ENCODE measurements around the gene FRYL. TPM values are rescaled to one million over a fixed set of nuclear protein-coding genes. Genes with fewer than 3 reads are reported as not detected.
A peak's percentile ranks its signal among the peaks of the same experiment; 100 is the strongest.
"Not testable (repeated sequence)": the region's sequence is repeated elsewhere in the genome, so short reads cannot be mapped to it uniquely, and the experiment has no call there.

FRYL gene
- polyA plus RNA-seq, 6 donors from 2014 or later: 24.4 to 49.5 (median 37.9) TPM

DNA sequence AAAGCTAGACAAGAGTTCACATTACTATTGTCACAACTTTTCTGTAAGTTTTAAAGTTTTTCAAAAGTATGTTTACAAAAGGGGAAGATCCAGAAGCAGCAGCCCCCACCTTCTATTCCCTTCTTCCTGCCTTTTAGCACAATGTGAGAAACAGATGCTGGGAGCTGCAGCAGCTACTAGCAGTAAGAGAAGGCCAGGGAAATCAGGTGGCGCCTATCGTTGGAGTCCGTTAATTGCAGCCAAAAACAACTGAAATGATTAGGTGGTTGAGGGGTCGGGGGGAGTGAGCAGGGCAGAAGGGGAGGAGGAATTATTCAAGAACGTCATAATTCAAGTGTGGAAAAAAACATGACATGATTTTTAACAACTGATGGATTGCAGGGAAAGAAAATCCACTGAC lies 27.4 kb downstream of the FRYL start:
- peaks cover 0 to 8% (median 0%) of the 10 kb centered on the region in 7 donors for H3K9me3 Mint-ChIP-seq
- no peak for DNase-seq
- peak overlapping the region; percentile 17 to 91 (median 58) for H3K27ac Mint-ChIP-seq
- peak; percentile 37 to 43 for ATAC-seq (ENCODE audit: low read depth in 2 of 2)
- peaks cover 0 to 9% of the 10 kb centered on the region in 2 donors for H3K36me3 Mint-ChIP-seq
- peaks cover 61 to 84% (median 68%) of the 10 kb centered on the region in 3 donors for H3K4me1 Mint-ChIP-seq
- peak overlapping the region in 5 of 8 donors; percentile 0 to 40 (median 23) for H3K4me3 Mint-ChIP-seq
- no peaks in the 10 kb centered on the region for H3K27me3 Mint-ChIP-seq

- Mint-ChIP-seq H3K27ac (peak overlapping the region in 5 of 6 donors; percentile 17 to 91 (median 48)), H3K36me3 (peaks cover 0 to 9% of the 10 kb centered on the region in 2 donors), H3K9me3 (peaks cover 0 to 8% (median 0%) of the 10 kb centered on the region in 7 donors), H3K4me1 (peaks cover 61 to 82% (median 64%) of the 10 kb centered on the region in 3 donors), H3K4me3 (peak overlapping the region in 3 of 8 donors; percentile 0 to 23 (median 4)), H3K27me3 (no peaks in the 10 kb centered on the region)
- ATAC-seq (ENCODE audit: low read depth in 2 of 2): peak in 1 of 2 donors; percentile 28
- DNase-seq: no peak
Observed at GRCh38 chr4:48752246-48752645, 27.8 kb downstream of the FRYL start.

DNA sequence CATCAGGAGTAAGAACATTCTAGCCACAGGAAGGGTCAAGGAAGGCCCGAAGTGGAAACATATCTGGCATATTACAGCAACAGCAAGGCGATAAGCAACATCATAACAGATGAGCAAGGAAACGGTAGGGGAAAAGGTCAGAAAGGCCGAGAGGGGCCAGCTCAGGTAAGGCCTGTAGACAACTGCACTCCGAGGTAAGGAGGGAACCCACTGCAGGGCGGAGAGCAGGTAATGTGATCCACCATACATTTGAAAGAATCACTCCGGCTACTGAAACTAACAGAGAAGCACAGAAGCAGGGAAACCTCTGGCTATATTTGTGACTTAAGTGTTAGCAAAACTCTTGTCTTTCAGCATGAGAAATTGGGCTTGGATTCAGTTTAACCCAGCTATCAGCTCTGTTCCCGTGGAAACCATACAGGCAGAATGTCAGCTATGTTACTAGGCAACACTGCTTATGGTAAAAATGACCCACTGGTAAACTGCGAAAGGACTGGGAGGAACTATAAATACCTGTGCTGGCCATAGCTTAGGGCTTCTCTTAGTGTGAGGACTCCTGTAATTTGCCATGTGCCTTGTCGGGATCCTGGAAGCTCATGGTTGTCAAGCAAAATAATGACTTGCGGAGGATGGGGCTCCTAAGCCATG lies 31.0 kb downstream of the FRYL start:
- H3K4me1 Mint-ChIP-seq: peaks cover 56 to 77% (median 75%) of the 10 kb centered on the region in 3 donors
- no peaks in the 10 kb centered on the region for H3K36me3 Mint-ChIP-seq
- H3K27ac Mint-ChIP-seq: peak overlapping the region in 4 of 6 donors; percentile 26 to 47 (median 36)
- peaks cover 0 to 6% (median 0%) of the 10 kb centered on the region in 7 donors for H3K9me3 Mint-ChIP-seq
- no peak for ATAC-seq (ENCODE audit: low read depth in 2 of 2)
- no peak for DNase-seq
- H3K4me3 Mint-ChIP-seq: peak overlapping the region in 2 of 8 donors; percentile 45 to 62
- H3K27me3 Mint-ChIP-seq: no peaks in the 10 kb centered on the region

- peaks cover 51 to 77% (median 73%) of the 10 kb centered on the region in 3 donors for H3K4me1 Mint-ChIP-seq
- DNase-seq (no peak), ATAC-seq (ENCODE audit: low read depth in 2 of 2) (no peak)
- H3K27me3 Mint-ChIP-seq: no peaks in the 10 kb centered on the region
- H3K9me3 Mint-ChIP-seq: peaks cover 0 to 6% (median 0%) of the 10 kb centered on the region in 7 donors
- no peak overlapping the region for H3K4me3 Mint-ChIP-seq
- peak overlapping the region in 3 of 6 donors; percentile 21 to 59 (median 36) for H3K27ac Mint-ChIP-seq
- H3K36me3 Mint-ChIP-seq: no peaks in the 10 kb centered on the region
Observed at GRCh38 chr4:48746608-48747362, 33.3 kb downstream of the FRYL start.

GRCh38 chr4:48745223-48745622 lies 34.9 kb downstream of the FRYL start:
- not testable (repeated sequence) for H3K27ac Mint-ChIP-seq; H3K4me3 Mint-ChIP-seq; DNase-seq; H3K27me3 Mint-ChIP-seq; ATAC-seq (ENCODE audit: low read depth in 2 of 2); H3K9me3 Mint-ChIP-seq; H3K36me3 Mint-ChIP-seq
- H3K4me1 Mint-ChIP-seq: peaks cover 47 to 74% (median 72%) of the 10 kb centered on the region in 3 donors

DNA sequence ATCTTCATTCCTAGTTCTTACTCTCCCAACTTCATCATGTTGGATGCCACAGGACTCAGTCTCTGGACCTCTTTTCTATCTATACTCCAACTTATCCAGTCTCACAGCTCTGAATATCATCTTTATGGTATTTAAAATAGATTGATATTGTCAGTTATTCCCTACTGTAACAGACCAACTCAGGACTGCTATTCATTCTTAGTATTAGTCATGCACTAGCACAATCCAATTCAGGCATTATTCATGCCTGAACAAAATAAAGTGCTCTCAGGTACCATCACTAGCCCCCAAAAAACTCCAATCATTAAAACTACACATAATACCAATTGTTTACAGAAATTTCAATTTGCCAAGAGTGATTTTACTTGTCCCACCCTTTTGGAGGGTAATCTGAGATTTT lies 37.7 kb downstream of the FRYL start:
- peak overlapping the region in 6 of 8 donors; percentile 1 to 61 (median 11) for H3K4me3 Mint-ChIP-seq
- ATAC-seq (ENCODE audit: low read depth in 2 of 2) (no peak), DNase-seq (no peak)
- H3K27ac Mint-ChIP-seq: peak overlapping the region in 4 of 6 donors; percentile 21 to 70 (median 42)
- H3K36me3 Mint-ChIP-seq: peaks cover 0 to 5% of the 10 kb centered on the region in 2 donors
- H3K9me3 Mint-ChIP-seq: peaks cover 0 to 7% (median 1%) of the 10 kb centered on the region in 7 donors
- H3K4me1 Mint-ChIP-seq: peaks cover 44 to 82% (median 77%) of the 10 kb centered on the region in 3 donors
- no peaks in the 10 kb centered on the region for H3K27me3 Mint-ChIP-seq

- Mint-ChIP-seq H3K4me3 (peak overlapping the region in 3 of 8 donors; percentile 16 to 32 (median 27)), H3K36me3 (peaks cover 0 to 5% of the 10 kb centered on the region in 2 donors), H3K27me3 (no peaks in the 10 kb centered on the region), H3K9me3 (peaks cover 0 to 7% (median 0%) of the 10 kb centered on the region in 7 donors), H3K27ac (peak overlapping the region in 4 of 6 donors; percentile 0 to 54 (median 18)), H3K4me1 (peaks cover 40 to 79% (median 70%) of the 10 kb centered on the region in 3 donors)
- DNase-seq (no peak), ATAC-seq (ENCODE audit: low read depth in 2 of 2) (no peak)
Observed at GRCh38 chr4:48739560-48740019, 40.5 kb downstream of the FRYL start.

GRCh38 chr4:48738856-48739255 lies 41.2 kb downstream of the FRYL start:
- peak overlapping the region in 4 of 6 donors; percentile 0 to 96 (median 26) for H3K27ac Mint-ChIP-seq
- peak overlapping the region in 1 of 8 donors; percentile 59 for H3K4me3 Mint-ChIP-seq
- H3K4me1 Mint-ChIP-seq: peaks cover 43 to 78% (median 73%) of the 10 kb centered on the region in 3 donors
- DNase-seq: no peak
- no peaks in the 10 kb centered on the region for H3K27me3 Mint-ChIP-seq
- H3K9me3 Mint-ChIP-seq: peaks cover 0 to 10% (median 0%) of the 10 kb centered on the region in 7 donors
- ATAC-seq (ENCODE audit: low read depth in 2 of 2): no peak
- peaks cover 0 to 5% of the 10 kb centered on the region in 2 donors for H3K36me3 Mint-ChIP-seq

DNA sequence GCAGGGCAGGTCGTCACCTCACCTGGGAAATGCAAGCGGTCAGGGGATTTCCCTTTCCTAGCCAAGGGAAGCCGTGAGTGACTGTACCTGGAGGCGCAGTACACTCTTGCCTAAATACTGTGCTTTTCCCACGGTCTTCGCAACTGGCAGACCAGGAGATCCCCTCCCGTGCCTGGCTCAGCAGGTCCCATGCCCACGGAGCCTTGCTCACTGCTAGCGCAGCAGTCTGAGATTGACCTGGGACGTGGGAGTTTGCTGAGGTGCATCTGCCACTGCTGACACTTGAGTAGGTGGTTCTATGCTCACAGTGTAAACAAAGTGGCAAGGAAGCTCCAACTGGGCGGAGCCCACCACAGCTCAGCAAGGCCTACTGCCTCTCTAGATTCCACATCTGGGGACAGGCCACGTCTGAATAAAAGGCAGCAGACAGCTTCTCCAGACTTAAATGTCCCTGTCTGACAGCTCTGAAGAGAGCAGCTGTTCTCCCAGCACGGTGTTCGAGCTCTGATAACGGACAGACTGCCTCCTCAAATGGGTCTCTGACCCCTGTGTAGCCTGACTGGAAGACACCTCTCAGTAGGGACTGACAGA lies 51.1 kb downstream of the FRYL start:
- Mint-ChIP-seq H3K4me1 (peaks cover 67 to 90% (median 87%) of the 10 kb centered on the region in 3 donors), H3K27ac (peak overlapping the region in 5 of 6 donors; percentile 4 to 84 (median 26)), H3K9me3 (peaks cover 0 to 13% (median 0%) of the 10 kb centered on the region in 7 donors), H3K4me3 (peak overlapping the region in 6 of 8 donors; percentile 18 to 75 (median 38))
- H3K27me3 Mint-ChIP-seq; ATAC-seq (ENCODE audit: low read depth in 2 of 2); H3K36me3 Mint-ChIP-seq; DNase-seq: not testable (repeated sequence)

DNA sequence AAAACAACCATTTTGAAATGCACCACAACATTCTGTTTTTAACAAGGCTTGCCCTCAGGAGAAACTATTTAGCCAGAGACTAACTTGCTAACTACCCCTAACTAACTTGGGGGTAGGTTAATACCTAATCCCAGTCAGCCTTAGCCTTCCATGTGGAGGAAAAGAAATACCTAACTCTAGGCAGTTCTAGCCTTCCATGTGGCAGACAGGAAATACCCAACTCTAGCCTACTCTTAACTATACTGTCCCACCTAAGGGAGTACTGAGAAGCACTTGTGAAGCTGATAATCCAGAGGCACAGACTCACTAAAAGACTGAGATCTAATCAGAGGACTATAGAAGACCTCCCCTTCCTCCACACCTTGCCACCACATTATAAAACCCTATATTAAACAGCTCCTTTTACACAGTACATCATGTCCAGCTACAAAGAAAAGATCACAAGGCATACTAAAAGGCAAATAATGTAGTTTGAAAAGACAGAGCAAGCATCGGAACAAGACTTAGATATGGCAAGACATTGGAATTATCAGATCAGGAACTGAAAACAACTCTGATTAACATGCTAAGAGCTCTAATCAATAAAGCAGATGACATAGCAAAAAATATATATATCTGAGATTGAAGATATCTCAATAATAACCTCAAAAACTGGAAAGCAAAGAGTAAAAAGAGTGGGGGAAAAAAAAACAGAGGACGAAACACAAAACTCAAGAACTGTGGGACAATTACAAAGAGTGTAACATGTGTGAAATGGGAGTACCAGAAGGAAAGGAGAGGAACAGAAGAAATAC lies 52.2 kb downstream of the FRYL start:
- peaks cover 66 to 94% (median 91%) of the 10 kb centered on the region in 3 donors for H3K4me1 Mint-ChIP-seq
- H3K27ac Mint-ChIP-seq: peak overlapping the region in 4 of 6 donors; percentile 3 to 56 (median 14)
- peaks cover 0 to 13% (median 2%) of the 10 kb centered on the region in 7 donors for H3K9me3 Mint-ChIP-seq
- no peaks in the 10 kb centered on the region for H3K27me3 Mint-ChIP-seq
- ATAC-seq (ENCODE audit: low read depth in 2 of 2) (no peak), DNase-seq (no peak)
- peaks cover 0 to 7% of the 10 kb centered on the region in 2 donors for H3K36me3 Mint-ChIP-seq
- peak overlapping the region in 2 of 8 donors; percentile 32 to 43 for H3K4me3 Mint-ChIP-seq

GRCh38 chr4:48725414-48725813 lies 54.7 kb downstream of the FRYL start:
- Mint-ChIP-seq H3K4me1 (peaks cover 55 to 89% (median 88%) of the 10 kb centered on the region in 3 donors), H3K27me3 (no peaks in the 10 kb centered on the region), H3K4me3 (no peak overlapping the region), H3K9me3 (peaks cover 0 to 4% (median 0%) of the 10 kb centered on the region in 7 donors), H3K27ac (peak overlapping the region in 3 of 6 donors; percentile 32 to 57 (median 42)), H3K36me3 (peaks cover 0 to 5% of the 10 kb centered on the region in 2 donors)
- ATAC-seq (ENCODE audit: low read depth in 2 of 2): no peak
- DNase-seq: no peak

All from naive B cell (primary cell).